GM21576 (cell line): Measurements from ENCODE around the gene PROCA1.

ENCODE experiments used
- ATAC-seq: cut with Tn5 transposase; IDR thresholded peaks from one replicate; pipeline ENCODE4 v1.9.1; 2021; ENCODE audit warnings: mild to moderate bottlenecking, moderate library complexity; ENCODE audit not compliant: unreplicated experiment

The PROCA1 gene

GRCh38 chr17:28710861-28711722 is 596 bp downstream of the PROCA1 start:
- peak; percentile 58 for ATAC-seq

DNA sequence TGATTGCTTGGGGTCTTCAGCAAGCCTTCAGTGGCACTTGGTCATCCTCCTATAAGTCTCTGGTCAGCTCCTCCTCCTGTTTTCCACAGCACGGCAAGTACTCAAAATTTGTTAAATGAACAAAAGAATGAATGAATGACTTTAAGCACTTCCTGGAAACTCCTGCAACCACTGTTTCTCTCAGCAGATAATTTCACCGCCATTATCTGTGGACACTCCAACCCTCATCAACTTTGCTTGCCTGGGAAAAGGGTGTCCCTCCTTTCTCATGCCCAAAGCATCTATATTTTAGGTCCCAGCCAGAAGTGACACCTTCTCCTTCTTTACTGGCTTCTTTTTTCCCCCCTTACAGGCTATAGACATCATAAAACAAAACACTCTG is 4.4 kb downstream of the PROCA1 start:
- no peak for ATAC-seq

GRCh38 chr17:28706471-28707338 is 5.0 kb downstream of the PROCA1 start:
- ATAC-seq = no peak

DNA sequence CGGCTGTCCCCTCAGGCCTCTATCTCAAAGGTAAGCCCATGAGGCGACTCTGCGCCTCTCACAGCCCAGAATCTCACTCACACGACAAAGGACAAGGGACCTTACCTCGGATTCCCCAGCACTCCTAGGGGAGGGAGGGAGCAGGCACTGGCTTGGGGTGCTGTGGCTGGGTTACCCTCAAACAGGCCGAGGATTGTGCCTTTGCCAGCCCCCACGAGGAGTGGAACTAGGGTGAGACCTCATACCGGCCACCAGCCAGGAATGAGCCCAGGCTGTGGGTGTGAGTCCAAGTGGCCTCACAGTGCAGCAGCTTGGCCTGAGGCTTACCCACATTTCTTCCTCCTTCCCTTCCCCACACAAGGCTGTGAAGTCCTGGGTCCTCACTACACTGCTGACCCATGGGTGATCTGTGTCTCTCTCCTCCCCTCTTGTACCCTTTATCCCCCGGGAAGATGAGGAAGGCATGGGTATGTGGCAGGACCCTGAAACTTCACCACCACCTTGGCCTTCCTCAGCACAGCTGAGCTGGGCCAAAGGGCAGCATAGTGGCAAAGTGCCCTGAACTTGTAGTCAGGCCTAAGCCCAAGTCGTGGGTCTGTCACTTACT is 5.9 kb downstream of the PROCA1 start:
- no peak for ATAC-seq

- no peak for ATAC-seq
These were observed 6.5 kb downstream of the PROCA1 start for GRCh38 chr17:28705074-28705659.

- ATAC-seq = no peak
These were observed 7.3 kb downstream of the PROCA1 start for GRCh38 chr17:28704219-28704858.

DNA sequence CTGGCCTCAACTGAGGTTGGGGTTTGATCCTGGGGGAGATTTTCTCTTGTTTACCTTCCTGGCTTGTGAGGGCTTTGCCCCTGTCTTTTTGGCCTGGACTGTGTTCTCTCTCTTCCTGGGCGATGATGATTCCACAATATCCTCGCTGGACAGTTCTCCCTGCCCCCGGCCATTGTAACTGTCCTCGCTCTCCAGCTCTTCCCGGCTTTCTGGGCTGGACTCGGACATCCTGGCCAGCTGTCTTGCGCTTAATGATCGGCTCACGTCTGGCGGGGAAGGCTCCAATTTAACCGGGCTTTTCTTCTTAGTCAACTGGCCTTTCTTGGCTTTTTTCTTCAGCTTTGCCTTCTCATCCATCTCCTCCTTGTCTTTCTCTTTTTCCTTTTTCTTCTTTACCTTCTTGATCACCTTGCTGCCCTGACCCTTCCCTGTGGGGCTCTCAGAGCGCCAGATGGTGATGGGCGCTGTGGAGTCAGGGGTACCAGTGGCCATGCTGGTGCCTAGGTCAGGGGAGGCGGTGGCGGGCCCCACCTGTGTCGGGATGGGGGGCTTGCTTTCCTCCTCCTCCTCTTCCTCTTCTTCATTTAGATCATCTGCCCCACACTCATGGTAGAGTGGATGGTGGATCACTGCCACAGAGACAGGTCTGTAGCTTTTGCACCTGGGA is 8.0 kb downstream of the PROCA1 start:
- ATAC-seq = no peak

GRCh38 chr17:28702752-28703150 is 8.9 kb downstream of the PROCA1 start:
- no peak for ATAC-seq

DNA sequence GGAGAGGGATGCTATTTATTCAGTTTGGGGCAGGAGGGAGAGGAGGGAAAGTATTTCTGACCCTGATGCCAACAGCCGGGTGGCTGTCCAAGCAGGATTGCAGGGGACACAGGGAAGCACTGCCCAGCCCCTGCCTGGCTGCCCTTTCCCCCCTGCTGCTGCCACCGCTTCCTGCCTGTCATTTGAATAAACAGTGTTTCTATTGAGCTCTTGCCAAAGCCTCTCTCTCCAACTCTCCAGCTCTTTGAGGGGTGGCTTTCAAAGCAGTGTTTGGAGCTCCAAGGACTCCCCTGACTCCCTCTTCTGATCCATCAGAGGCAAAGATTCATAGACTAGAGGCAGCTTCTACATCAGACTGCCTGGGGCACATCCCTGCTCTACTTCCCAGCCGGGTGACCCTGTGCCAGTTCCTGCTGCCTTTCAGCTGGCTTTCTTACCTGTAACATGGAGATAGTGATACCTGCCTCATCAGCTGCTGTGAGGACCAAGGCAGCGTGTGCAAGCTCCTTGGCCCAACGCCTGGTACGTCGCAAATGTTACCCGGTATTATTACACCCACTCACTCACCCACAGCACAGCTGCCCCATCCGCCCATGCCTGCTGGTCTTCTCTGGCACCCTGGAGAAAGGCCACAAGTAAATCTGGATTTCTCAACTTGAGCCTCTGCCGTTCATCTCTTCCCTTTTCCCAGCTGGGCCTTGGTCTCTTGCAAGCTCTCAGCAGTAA is 9.5 kb downstream of the PROCA1 start:
- no peak for ATAC-seq

DNA sequence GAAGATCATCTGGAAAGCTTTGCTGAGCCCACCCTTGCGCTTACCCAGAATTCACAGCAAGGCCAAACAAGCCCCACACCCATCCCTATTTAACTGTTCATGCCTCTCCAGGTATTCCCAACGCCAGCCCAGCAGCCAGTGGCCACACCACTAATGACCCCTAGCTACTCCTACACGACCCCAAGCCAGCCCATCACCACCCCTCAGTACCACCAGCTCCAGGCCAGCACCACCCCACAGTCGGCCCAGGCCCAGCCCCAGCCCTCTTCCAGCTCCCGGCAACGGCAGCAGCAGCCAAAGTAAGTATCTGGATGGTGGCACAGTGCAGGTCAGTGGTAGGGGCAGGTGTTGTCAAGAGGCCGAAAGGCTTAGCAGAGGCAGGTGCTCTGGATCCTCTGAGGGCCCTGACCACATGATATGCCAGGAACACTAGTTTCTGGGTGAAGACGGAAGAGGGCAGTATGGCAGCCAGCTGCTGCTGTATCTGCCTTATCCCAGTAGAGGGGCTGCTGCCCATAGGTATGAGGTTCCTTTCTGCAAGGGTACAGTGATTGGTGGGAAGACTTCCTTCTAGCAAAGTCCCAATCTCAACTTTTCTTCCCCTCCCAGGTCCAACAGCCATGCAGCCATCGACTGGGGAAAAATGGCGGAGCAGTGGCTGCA is 10.7 kb downstream of the PROCA1 start:
- no peak for ATAC-seq

- no peak for ATAC-seq
These were observed 11.4 kb downstream of the PROCA1 start for GRCh38 chr17:28700278-28700677.

GRCh38 chr17:28698253-28698941 is 13.3 kb downstream of the PROCA1 start:
- ATAC-seq = no peak

- ATAC-seq = no peak
These were observed 17.8 kb downstream of the PROCA1 start for GRCh38 chr17:28693869-28694268.

DNA sequence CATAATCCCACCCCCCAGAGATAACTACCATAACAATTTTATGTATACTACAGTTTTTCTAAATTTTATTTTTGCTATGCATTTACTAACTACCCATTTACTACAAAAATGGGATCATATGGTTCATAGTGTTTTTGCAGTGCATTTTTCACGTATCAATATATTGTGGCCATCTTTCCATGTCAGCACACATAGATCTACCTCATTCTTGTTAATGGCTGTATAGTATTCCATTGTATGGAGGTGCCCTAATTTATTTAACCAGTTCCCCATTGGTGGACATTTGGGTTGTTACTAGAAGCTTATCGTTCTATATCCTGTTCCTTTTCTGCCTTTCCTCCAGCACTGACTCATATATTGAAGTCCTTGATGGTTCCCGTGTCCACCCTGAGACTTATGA is 22.7 kb downstream of the PROCA1 start:
- no peak for ATAC-seq

DNA sequence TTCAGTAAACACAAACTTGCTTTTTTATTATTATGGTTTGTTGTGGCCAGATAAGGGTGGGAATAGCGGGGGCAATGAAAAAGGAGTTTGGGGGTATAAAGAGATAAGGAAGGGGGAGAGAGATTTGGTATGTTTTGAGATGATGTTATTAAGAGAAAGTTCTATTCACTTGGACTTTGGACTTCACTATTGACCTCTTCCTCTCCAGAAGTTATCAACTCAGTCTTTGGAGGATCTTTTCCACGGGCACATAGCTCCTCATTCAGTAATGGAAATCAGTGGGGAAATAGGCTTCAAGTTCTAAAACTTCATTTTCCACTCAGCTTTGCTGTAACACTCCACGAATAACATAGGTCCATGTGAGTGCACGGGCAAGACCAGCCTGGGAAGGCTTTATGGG is 23.2 kb downstream of the PROCA1 start:
- no peak for ATAC-seq

- ATAC-seq = no peak
These were observed 25.4 kb downstream of the PROCA1 start for GRCh38 chr17:28686296-28686695.

DNA sequence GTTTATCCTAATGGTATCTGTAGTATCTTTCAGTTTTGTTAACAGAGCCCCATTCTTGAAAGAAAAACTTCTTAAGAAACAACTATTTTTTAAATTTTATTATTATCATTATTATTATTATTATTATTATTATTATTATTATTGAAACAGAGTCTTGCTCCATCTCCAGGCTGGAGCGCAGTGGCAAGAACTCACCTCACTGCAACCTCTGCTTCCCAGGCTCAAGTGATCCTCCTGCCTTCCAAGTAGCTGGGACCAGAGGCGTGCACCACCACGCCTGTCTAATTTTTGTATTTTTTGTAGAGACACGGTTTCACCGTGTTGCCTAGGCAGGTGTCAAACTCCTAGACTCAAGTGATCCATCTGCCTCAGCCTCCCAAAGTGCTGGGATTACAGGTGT is 26.3 kb downstream of the PROCA1 start:
- no peak for ATAC-seq

- no peak for ATAC-seq
These were observed 26.7 kb downstream of the PROCA1 start for GRCh38 chr17:28684963-28685362.
